Measurements from ENCODE around the gene TBC1D22A. TPM values are rescaled to one million over a fixed set of nuclear protein-coding genes. Genes with fewer than 3 reads are reported as not detected.

TBC1D22A gene
- polyA plus RNA-seq, 1 of the 3 experiments (the other 2 are of a cell fraction), result 16.5 TPM

- Histone ChIP-seq H3K9ac (no peak overlapping the region), H3K27me3 (ENCODE audit: insufficient read depth) (no peaks in the 10 kb centered on the region), H2AFZ (ENCODE audit: low read depth) (no peak overlapping the region), H3K4me3 (ENCODE audit: low read depth in 2 of 2, low read length in 1 of 2) (no peak overlapping the region), H3K4me2 (no peak overlapping the region), H3F3A (replicated peaks; ENCODE audit: insufficient read depth) (no peaks in the 10 kb centered on the region), H3K4me1 (ENCODE audit: control insufficient read depth in 1 of 2, insufficient read depth in 2 of 2, low read depth in 1 of 2, low read length in 1 of 2) (peaks cover 0 to 28% of the 10 kb centered on the region in 2 experiments; a peak in 2 of 4 replicates), H4K20me1 (ENCODE audit: insufficient read depth) (peaks cover 8% of the 10 kb centered on the region), H3K9me2 (no peaks in the 10 kb centered on the region), H3K36me3 (replicated peaks in 1 of 2; ENCODE audit: control insufficient read depth in 1 of 2, insufficient read depth in 2 of 2, low read length in 1 of 2) (peaks cover 0 to 4% of the 10 kb centered on the region in 2 experiments), H3K79me2 (ENCODE audit: insufficient read depth) (peaks cover 8% of the 10 kb centered on the region; the same call in 1 of the 2 replicates), H3K27ac (ENCODE audit: low read depth in 2 of 2, low read length in 1 of 2) (no peak overlapping the region), H3K9me3 (no peaks in the 10 kb centered on the region)
- ChIA-PET POLR2A (interaction anchor here (0.6 kb wide), 1 partner anchor 10 kb away, joined by 3 read pairs; no protein-coding TSS in a partner anchor), CTCF (interaction anchor here (0.8 to 2.8 kb wide), 14 partner anchors 11 to 863 kb away, joined by 3 to 14 read pairs (median 4); no protein-coding TSS in a partner anchor)
- TF ChIP-seq RXRA (IDR thresholded peaks at IDR 0.05; ENCODE audit: borderline replicate concordance, low read depth), result no peak
- no peak for TF ChIP-seq POLR2AphosphoS5 (IDR thresholded peaks at IDR 0.05; ENCODE audit: low read depth, low read length)
- TF ChIP-seq GATA2 (CRISPR knock-in tag; IDR thresholded peaks at IDR 0.05), result no peak
- 96% methylated on average over 7 of the region's 11 CpGs for WGBS (ENCODE audit: low lambda C conversion rate)
- DNase-seq, result no peak
Observed at GRCh38 chr22:46844606-46845210, 82.3 kb downstream of the TBC1D22A start.

- Histone ChIP-seq H3K27me3 (ENCODE audit: insufficient read depth) (no peaks in the 10 kb centered on the region), H3K9ac (no peak overlapping the region), H2AFZ (ENCODE audit: low read depth) (no peak overlapping the region), H3K36me3 (replicated peaks in 1 of 2; ENCODE audit: control insufficient read depth in 1 of 2, insufficient read depth in 2 of 2, low read length in 1 of 2) (peaks cover 0 to 5% of the 10 kb centered on the region in 2 experiments), H3K4me2 (no peak overlapping the region), H3K4me1 (ENCODE audit: control insufficient read depth in 1 of 2, insufficient read depth in 2 of 2, low read depth in 1 of 2, low read length in 1 of 2) (peaks cover 0 to 28% of the 10 kb centered on the region in 2 experiments; a peak in 2 of 4 replicates), H3K9me3 (no peaks in the 10 kb centered on the region), H3K4me3 (ENCODE audit: low read depth in 2 of 2, low read length in 1 of 2) (no peak overlapping the region), H4K20me1 (ENCODE audit: insufficient read depth) (peaks cover 11% of the 10 kb centered on the region), H3K9me2 (no peaks in the 10 kb centered on the region), H3K27ac (ENCODE audit: low read depth in 2 of 2, low read length in 1 of 2) (peak overlapping the region in 1 of 2 experiments; percentile 7; a peak in 1 of 4 replicates), H3F3A (replicated peaks; ENCODE audit: insufficient read depth) (no peaks in the 10 kb centered on the region), H3K79me2 (ENCODE audit: insufficient read depth) (peaks cover 11% of the 10 kb centered on the region; the same call in 1 of the 2 replicates)
- ChIA-PET CTCF (interaction anchor here (0.8 to 2.8 kb wide), 17 partner anchors 10 to 1648 kb away, joined by 3 to 14 read pairs (median 3); no protein-coding TSS in a partner anchor), POLR2A (no interaction called here)
- peak; percentile 46 for DNase-seq
- 83% methylated on average over 17 of the region's 17 CpGs for WGBS (ENCODE audit: low lambda C conversion rate)
- TF ChIP-seq RCOR1 (IDR thresholded peaks at IDR 0.05; ENCODE audit: low read length), result no peak
- TF ChIP-seq POLR2AphosphoS5 (IDR thresholded peaks at IDR 0.05; ENCODE audit: low read depth, low read length), result no peak
- no peak for TF ChIP-seq CHD2 (IDR thresholded peaks at IDR 0.05; ENCODE audit: low read length, partially characterized antibody)
- TF ChIP-seq USF2 (IDR thresholded peaks at IDR 0.05; ENCODE audit: borderline replicate concordance, low read depth, low read length), result no peak
- no peak for TF ChIP-seq TAF1 (IDR thresholded peaks at IDR 0.05; ENCODE audit: borderline replicate concordance, low read depth, low read length)
- no peak for TF ChIP-seq ZBTB33 (IDR thresholded peaks at IDR 0.05; ENCODE audit: borderline replicate concordance, low read depth)
- no peak for TF ChIP-seq MAX (IDR thresholded peaks at IDR 0.05; ENCODE audit: low read depth)
- TF ChIP-seq MEF2A (IDR thresholded peaks at IDR 0.05; ENCODE audit: borderline replicate concordance, low read depth), result no peak
- no peak for TF ChIP-seq REST (IDR thresholded peaks at IDR 0.05; ENCODE audit: low read depth, low read length)
- TF ChIP-seq USF1 (IDR thresholded peaks at IDR 0.05; ENCODE audit: borderline replicate concordance, low read depth), result no peak
- no peak for TF ChIP-seq EP300 (IDR thresholded peaks at IDR 0.05; ENCODE audit: borderline replicate concordance in 1 of 2, low read depth in 1 of 2, low read length in 1 of 2)
- TF ChIP-seq GABPA (IDR thresholded peaks at IDR 0.05; ENCODE audit: low read depth), result no peak
Observed at GRCh38 chr22:46845296-46846149, 83.1 kb downstream of the TBC1D22A start.
